Activated T-helper 17 cell treated with anti-CD3 and anti-CD28 coated beads, Interleukin-2, amount 50 U/mL, for 72 hours (primary cell): ENCODE results near the gene AS3MT. TPM values are rescaled to one million over a fixed set of nuclear protein-coding genes. Genes with fewer than 3 reads are reported as not detected.

Source experiments
- ATAC-seq: fragments of 150-1000 bp; cut with Tn5 transposase; replicated peaks from 2 replicates; pipeline ENCODE4 v1.10.0; 2021; ENCODE audit warnings: mild to moderate bottlenecking, moderate library complexity
- H3K27ac Mint-ChIP-seq: one replicate; pipeline ENCODE4 v1.8.0; 2022; ENCODE audit warnings: mixed read lengths
- H3K27me3 Mint-ChIP-seq: one replicate; pipeline ENCODE4 v1.8.0; 2022; ENCODE audit warnings: mixed read lengths
- H3K36me3 Mint-ChIP-seq: one replicate; pipeline ENCODE4 v1.8.0; 2022; ENCODE audit warnings: low read depth, mild to moderate bottlenecking, mixed read lengths
- H3K4me1 Mint-ChIP-seq: one replicate; pipeline ENCODE4 v1.8.0; 2022; ENCODE audit warnings: mixed read lengths
- H3K4me3 Mint-ChIP-seq: one replicate; pipeline ENCODE4 v1.8.0; 2022; ENCODE audit warnings: mild to moderate bottlenecking, mixed read lengths
- H3K9me3 Mint-ChIP-seq: one replicate; pipeline ENCODE4 v1.8.0; 2022; ENCODE audit warnings: mixed read lengths
- total RNA-seq, 2 donors: library from RNA; stranded (reverse); gene quantifications; one replicate each; pipeline ENCODE4 v1.2.3, GENCODE V29; 2022

Gene AS3MT
- total RNA-seq, 2 donors from 2014 or later, result 1.6 TPM; not detected in 1

- Mint-ChIP-seq H3K36me3 (no peaks in the 10 kb centered on the region), H3K4me3 (no peak overlapping the region), H3K27me3 (no peaks in the 10 kb centered on the region), H3K4me1 (no peaks in the 10 kb centered on the region), H3K9me3 (no peaks in the 10 kb centered on the region), H3K27ac (no peak overlapping the region)
- no peak for ATAC-seq
Measured at GRCh38 chr10:102949916-102950315, 80.6 kb downstream of the AS3MT start.

DNA sequence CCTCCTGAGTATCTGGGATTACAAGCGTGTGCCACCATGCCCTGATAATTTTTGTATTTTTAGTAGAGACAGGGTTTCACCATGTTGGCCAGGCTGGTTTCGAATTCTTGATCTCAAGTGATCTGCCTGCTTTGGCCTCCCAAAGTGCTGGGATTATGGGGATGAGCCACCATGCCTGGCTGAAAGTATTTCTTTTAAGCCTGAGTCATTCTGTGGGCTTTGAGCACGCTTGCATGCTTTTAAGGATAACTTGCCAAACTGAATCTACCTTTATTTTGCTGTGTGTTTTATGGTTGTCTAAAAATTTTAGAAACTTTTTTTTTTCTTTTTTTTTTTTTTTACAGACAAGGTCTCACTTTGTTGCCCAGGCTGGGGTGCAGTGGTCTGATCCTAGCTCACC lies 82.0 kb downstream of the AS3MT start:
- H3K4me3 Mint-ChIP-seq, result no peak overlapping the region
- no peaks in the 10 kb centered on the region for H3K36me3 Mint-ChIP-seq
- H3K4me1 Mint-ChIP-seq, result no peaks in the 10 kb centered on the region
- H3K9me3 Mint-ChIP-seq, result no peaks in the 10 kb centered on the region
- no peak overlapping the region for H3K27ac Mint-ChIP-seq
- ATAC-seq, result no peak
- H3K27me3 Mint-ChIP-seq, result no peaks in the 10 kb centered on the region

Other genes with a start within 250 kb of the AS3MT start
- 10 to 100 TPM; 60.0 to 73.9 TPM for gene TRIM8, start 225.0 kb upstream of the AS3MT start, total RNA-seq
- 10 to 100 TPM; 14.3 to 14.7 TPM for gene ARL3, start 155.1 kb upstream of the AS3MT start, total RNA-seq
- gene SFXN2, start 154.8 kb upstream of the AS3MT start, total RNA-seq, result 10 to 100 TPM; 18.0 to 28.0 TPM
- gene WBP1L, start 125.5 kb upstream of the AS3MT start, total RNA-seq, result 10 to 100 TPM; 18.4 to 24.8 TPM
- not detected for gene CYP17A1, start 32.1 kb upstream of the AS3MT start, total RNA-seq
- 10 to 100 TPM; 10.2 to 11.5 TPM for gene BORCS7, start 15.2 kb upstream of the AS3MT start, total RNA-seq
- gene CNNM2, start 48.8 kb downstream of the AS3MT start, total RNA-seq, result 1 to 10 TPM; 6.6 to 7.4 TPM